ENCODE results near the gene MBTD1. TPM values are rescaled to one million over a fixed set of nuclear protein-coding genes. Genes with fewer than 3 reads are reported as not detected.

MBTD1 gene
- polyA plus RNA-seq, 2 of the 4 experiments (the other 2 are of a cell fraction): 8.1 to 13.4 TPM

DNA sequence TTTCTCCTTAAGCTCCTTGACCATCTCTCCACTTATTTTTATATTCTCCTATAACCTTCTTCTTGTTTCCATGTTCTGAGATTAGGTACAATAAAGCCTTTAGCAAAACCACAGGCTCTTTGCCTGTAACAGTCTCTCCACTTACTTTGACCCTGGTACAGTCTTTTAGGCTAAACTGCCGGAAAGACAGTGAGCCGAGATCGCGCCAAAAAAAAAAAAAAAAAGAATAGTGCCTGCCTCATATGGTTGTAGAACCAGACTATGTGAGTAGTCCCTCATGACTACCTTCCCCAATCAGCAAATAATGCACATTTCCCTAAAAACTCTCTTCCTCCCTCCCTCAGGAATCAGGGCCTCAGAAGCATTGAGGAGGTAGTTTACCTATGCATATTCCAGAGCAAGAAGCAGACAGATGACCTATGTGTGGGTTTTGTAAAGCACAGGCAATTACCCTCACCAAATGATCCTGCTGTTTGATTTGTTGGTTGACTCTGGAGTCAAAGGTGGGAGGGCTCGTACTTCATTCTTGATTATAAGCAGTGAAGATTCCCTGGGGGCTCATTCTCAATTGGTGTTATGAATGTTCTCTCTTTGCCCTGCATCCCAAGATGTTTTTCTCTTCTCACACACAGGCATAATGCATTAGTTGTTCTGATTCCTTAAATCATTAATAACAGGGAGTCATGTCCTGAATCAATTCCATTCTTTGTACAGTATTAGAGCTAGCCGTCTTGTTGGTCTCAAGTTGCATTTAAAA is 115.4 kb downstream of the MBTD1 start:
- POLR2A ChIA-PET: interaction anchor here (2.4 kb wide), 1 partner anchor 23 kb away, joined by 9 read pairs; the partner anchor contains the start of gene SPAG9
- FAIRE-seq: no peak
- 88% methylated on average over 6 of the region's 6 CpGs for WGBS (ENCODE audit: missing lambda C conversion rate)
- Histone ChIP-seq H3K4me2 (no peak overlapping the region), H3K9me3 (no peaks in the 10 kb centered on the region), H3K4me1 (peaks cover 11% of the 10 kb centered on the region; the same call in 1 of the 3 replicates), H3K27ac (no peak overlapping the region), H3K4me3 (no peak overlapping the region)
- no peak for DNase-seq (ENCODE audit: low read depth in 1 of 2, low spot score in 1 of 2)
- ATAC-seq: no peak
- TF ChIP-seq RARB (CRISPR knock-in tag; IDR thresholded peaks at IDR 0.05) (no peak), RNF2 (IDR thresholded peaks at IDR 0.05; ENCODE audit: borderline replicate concordance, low read depth) (no peak), ATOH8 (CRISPR knock-in tag; IDR thresholded peaks at IDR 0.05; ENCODE audit: low read depth) (no peak), JUN (IDR thresholded peaks at IDR 0.05) (no peak), SMC3 (IDR thresholded peaks at IDR 0.05) (no peak), PBX3 (IDR thresholded peaks at IDR 0.05) (no peak), FOXS1 (CRISPR knock-in tag; IDR thresholded peaks at IDR 0.05) (no peak), MYC (IDR thresholded peaks at IDR 0.05; ENCODE audit: borderline replicate concordance, low read length) (no peak), CHD4 (IDR thresholded peaks at IDR 0.05; ENCODE audit: borderline replicate concordance) (no peak), MAFK (IDR thresholded peaks at IDR 0.05; ENCODE audit: partially characterized antibody) (no peak), NFE2L2 (conservative IDR thresholded peaks at IDR 0.05; ENCODE audit: low read length) (no peak), CEBPB (IDR thresholded peaks at IDR 0.05) (no peak), GATA3 (IDR thresholded peaks at IDR 0.05; ENCODE audit: borderline replicate concordance) (no peak), CHD2 (IDR thresholded peaks at IDR 0.05; ENCODE audit: low read length, partially characterized antibody) (no peak), HES2 (IDR thresholded peaks at IDR 0.05) (no peak)
- CTCF ChIA-PET: interaction anchor here (1.2 to 3.9 kb wide), 2 partner anchors 8 to 144 kb away, joined by 3 to 21 read pairs; partner anchors contain the start of gene NME1

- Histone ChIP-seq H3K4me1 (peaks cover 8% of the 10 kb centered on the region; the same call in 1 of the 3 replicates), H3K27ac (no peak overlapping the region), H3K4me2 (no peak overlapping the region), H3K9me3 (no peaks in the 10 kb centered on the region), H3K4me3 (no peak overlapping the region)
- FAIRE-seq (no peak), DNase-seq (ENCODE audit: low read depth in 1 of 2, low spot score in 1 of 2) (no peak), ATAC-seq (no peak)
- ChIA-PET POLR2A (interaction anchor here (0.6 to 2.4 kb wide), 2 partner anchors 22 to 262 kb away, joined by 5 to 9 read pairs; partner anchors contain the start of gene SPAG9), CTCF (interaction anchor here (0.9 to 3.9 kb wide), 6 partner anchors 10 to 275 kb away, joined by 3 to 21 read pairs (median 3); partner anchors contain the start of gene NME1)
- TF ChIP-seq EP300 (IDR thresholded peaks at IDR 0.05) (no peak), MAFK (IDR thresholded peaks at IDR 0.05; ENCODE audit: partially characterized antibody) (no peak), HMGXB4 (CRISPR knock-in tag; IDR thresholded peaks at IDR 0.05; ENCODE audit: borderline replicate concordance) (no peak), MAZ (IDR thresholded peaks at IDR 0.05; ENCODE audit: borderline replicate concordance, low read depth, low read length) (no peak), NR3C1 (IDR thresholded peaks at IDR 0.05) (no peak)
- TF ChIP-seq, protein P1, sequence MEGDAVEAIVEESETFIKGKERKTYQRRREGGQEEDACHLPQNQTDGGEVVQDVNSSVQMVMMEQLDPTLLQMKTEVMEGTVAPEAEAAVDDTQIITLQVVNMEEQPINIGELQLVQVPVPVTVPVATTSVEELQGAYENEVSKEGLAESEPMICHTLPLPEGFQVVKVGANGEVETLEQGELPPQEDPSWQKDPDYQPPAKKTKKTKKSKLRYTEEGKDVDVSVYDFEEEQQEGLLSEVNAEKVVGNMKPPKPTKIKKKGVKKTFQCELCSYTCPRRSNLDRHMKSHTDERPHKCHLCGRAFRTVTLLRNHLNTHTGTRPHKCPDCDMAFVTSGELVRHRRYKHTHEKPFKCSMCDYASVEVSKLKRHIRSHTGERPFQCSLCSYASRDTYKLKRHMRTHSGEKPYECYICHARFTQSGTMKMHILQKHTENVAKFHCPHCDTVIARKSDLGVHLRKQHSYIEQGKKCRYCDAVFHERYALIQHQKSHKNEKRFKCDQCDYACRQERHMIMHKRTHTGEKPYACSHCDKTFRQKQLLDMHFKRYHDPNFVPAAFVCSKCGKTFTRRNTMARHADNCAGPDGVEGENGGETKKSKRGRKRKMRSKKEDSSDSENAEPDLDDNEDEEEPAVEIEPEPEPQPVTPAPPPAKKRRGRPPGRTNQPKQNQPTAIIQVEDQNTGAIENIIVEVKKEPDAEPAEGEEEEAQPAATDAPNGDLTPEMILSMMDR (IDR thresholded peaks at IDR 0.05): no peak
- 90% methylated on average over 2 of the region's 2 CpGs for WGBS (ENCODE audit: missing lambda C conversion rate)
These were observed 117.3 kb downstream of the MBTD1 start for GRCh38 chr17:51142597-51142996.
